GM12872 (cell line): ENCODE data around the gene ALDH3A2.

ENCODE experiments used
- TF ChIP-seq, protein P1 (sequence below): IDR thresholded peaks from 3 replicates; pipeline ENCODE4 v1.5.1; 2011; ENCODE audit warnings: low read depth, mild to moderate bottlenecking, low read length, moderate library complexity; ENCODE audit not compliant: insufficient read depth

The ALDH3A2 gene

DNA sequence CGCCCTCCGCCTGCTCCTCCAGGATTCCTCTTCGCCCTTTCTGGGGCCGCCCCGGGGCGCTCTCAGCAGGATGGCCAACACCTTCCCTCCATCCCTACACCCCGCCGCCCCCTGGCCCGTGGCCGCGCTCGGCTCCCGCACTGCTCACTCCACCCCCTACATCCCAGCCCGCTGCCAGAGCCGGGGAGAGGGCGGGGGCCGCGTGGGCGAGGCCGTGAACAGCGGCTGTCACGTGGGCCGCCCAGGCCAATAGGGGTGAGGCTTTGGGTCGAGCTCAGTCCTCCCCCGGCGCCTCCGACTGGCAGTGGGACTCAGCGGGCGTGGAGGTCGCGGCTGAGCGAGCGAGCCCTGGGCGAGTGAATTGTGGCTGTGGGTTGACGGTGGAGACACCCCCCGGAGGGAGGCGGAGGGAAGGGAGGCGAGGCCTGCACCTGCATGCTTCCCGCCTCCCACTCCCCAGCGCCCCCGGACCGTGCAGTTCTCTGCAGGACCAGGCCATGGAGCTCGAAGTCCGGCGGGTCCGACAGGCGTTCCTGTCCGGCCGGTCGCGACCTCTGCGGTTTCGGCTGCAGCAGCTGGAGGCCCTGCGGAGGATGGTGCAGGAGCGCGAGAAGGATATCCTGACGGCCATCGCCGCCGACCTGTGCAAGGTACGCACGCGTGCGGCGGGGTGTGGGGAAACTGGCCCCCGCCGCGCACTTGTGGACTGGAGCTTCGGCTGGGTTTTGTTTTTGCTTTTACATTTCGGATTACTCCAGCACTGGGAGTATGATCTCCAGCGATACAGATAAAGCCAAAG is at the start of gene ALDH3A2:
Gene ALDH3A2, plus strand, starts transcription at position 277 of the 799 bp plus-strand sequence. Its CDS starts 221 bp downstream, at position 498.
- TF ChIP-seq, protein P1, sequence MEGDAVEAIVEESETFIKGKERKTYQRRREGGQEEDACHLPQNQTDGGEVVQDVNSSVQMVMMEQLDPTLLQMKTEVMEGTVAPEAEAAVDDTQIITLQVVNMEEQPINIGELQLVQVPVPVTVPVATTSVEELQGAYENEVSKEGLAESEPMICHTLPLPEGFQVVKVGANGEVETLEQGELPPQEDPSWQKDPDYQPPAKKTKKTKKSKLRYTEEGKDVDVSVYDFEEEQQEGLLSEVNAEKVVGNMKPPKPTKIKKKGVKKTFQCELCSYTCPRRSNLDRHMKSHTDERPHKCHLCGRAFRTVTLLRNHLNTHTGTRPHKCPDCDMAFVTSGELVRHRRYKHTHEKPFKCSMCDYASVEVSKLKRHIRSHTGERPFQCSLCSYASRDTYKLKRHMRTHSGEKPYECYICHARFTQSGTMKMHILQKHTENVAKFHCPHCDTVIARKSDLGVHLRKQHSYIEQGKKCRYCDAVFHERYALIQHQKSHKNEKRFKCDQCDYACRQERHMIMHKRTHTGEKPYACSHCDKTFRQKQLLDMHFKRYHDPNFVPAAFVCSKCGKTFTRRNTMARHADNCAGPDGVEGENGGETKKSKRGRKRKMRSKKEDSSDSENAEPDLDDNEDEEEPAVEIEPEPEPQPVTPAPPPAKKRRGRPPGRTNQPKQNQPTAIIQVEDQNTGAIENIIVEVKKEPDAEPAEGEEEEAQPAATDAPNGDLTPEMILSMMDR: 0 out of 3 replicates have a peak, but pooled peaks have one; percentile 26

DNA sequence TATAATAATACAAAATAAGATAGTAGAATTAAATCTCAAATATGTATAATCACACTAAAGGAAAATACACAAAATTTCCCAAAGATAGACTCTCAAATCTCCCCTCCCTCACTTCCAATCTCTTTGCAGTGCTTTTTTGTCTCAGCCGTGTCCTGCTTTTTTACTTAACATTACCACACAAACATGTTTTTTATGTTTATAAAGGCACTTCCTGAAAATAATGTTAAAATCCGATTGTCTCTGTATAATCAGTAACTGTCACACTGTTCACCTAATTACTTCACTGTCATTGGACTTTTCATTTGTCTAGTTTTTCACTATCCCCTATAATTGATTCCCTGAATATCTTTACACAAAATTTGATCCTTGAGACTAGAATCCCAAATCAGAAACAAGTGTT is 38.2 kb upstream of the ALDH3A2 start:
- TF ChIP-seq, protein P1: no peak

DNA sequence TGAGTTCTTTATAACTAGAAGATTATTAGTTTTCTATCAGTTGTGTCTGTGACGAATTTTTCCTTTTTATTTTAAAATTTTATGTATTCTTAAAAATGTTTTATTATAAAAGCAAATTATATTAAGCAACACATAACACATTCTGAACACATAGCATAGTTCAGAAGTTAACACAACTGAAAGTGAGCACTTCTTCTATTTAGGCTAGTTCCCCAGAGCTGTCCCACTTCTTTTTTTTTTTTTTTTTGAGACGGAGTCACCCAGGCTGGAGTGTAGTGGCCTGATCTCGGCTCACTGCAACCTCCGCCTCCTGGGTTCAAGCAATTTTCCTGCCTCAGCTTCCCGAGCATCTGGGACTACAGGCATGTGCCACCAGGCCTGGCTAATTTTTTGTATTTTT is 37.7 kb upstream of the ALDH3A2 start:
- TF ChIP-seq, protein P1: no peak

DNA sequence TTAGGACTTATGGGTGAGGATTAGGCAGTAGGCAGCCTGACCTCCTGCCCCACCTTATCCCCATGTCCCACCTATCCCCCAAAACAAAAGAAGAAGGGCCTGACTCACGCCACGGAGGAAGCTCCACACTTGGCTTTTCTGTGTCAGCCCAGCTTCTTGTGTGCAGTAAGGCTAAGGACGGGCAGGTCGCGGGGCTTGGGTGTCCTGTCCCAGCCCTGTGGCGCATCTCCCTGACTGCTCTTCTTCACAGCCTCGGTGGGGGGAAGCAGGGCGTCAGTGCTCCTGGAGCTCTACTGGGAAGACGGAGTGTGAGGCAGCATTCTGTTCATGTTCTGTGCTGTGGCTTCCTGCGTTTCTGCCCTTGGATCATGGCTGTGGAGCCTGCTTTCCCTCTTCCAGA is 34.6 kb upstream of the ALDH3A2 start:
- TF ChIP-seq, protein P1: no peak

DNA sequence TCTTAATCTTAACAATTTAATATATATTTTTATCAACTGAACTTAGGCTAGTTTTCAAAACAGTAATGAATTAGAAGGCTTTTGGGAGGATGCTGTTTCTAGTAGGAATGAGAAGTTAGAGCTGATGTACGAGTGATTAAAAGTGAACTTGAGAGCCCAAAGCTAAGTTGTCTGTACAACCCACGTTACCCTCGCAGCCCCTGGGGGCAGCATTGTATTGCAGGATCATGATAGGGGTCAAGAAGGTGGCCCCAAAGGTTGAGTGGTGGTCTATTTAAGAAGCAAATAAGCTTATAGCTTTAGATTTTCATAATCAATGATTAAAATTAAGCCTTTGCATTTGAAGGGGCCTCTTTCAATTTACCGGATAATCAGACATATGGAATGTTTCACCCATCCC is 33.7 kb upstream of the ALDH3A2 start:
- TF ChIP-seq, protein P1: 0 out of 3 replicates have a peak, but pooled peaks have one; percentile 12

DNA sequence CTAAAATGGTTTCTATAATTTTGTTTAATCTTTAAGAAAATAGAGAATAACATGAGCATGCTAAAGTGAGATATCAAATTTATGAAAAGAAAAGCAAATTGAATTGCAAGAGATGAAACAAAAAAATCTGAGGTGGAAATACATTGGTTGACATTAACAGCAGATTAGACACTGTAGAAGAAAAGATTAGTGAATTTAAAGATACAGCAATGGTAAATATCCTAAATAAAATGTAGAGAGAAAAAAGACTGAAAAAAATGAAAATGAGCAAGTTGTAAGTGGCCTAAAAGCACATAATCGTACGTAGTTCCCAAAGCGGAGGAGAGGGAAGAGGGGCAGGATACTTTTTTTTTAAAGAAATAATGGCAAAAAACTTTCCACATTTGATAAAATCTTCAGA is 30.5 kb upstream of the ALDH3A2 start:
- TF ChIP-seq, protein P1: no peak

DNA sequence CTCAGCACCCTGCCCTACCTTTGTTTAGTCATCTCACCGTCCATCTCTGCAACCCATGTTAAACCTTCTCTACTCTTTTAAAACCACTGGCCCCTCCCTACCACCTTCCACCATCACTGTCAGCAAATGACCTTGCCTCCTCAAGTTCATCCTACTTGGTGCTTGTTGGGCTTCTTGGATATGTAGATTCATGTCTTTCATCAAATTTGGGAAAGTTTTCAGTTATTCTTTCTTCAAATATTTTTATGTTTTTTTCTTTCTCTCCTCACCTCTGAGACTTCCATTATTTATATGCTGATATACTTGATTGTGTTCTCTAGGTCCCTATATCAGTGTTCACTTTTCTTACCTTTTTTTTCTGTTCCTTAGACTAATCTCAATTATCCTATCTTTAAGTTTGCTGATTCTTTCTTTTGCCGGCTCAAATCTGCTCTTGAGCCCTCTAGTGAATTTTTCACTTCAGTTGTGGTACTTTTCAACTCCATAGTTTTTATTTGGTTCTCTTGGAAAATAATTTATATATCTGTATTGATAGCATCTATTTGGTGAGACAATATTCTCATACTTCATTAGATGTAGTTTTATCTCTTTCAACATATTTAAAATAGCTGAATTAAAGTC is 28.7 kb upstream of the ALDH3A2 start:
- TF ChIP-seq, protein P1: no peak
